Naive B cell (primary cell): ENCODE data around the gene REM1. TPM values are rescaled to one million over a fixed set of nuclear protein-coding genes. Genes with fewer than 3 reads are reported as not detected.
"Not testable (repeated sequence)": the region's sequence is repeated elsewhere in the genome, so short reads cannot be mapped to it uniquely, and the experiment has no call there.

Experiments
- ATAC-seq, 2 donors: fragments of 150-1000 bp; cut with Tn5 transposase; 2 replicates each; pipeline ENCODE4 v1.10.0; 2021; ENCODE audit warnings: low read depth in 2 of 2, mild to moderate bottlenecking in 2 of 2, moderate library complexity in 2 of 2
- DNase-seq: peaks from one replicate; pipeline ENCODE4 v3.0.0; 2022
- H3K27ac Mint-ChIP-seq, 6 donors: one replicate each; pipeline ENCODE4 v1.8.0; 2020 to 2022; ENCODE audit warnings: mild to moderate bottlenecking in 6 of 6, mixed read lengths in 6 of 6, moderate library complexity in 5 of 6, inconsistent platforms in 2 of 6
- H3K27me3 Mint-ChIP-seq, 3 donors: one replicate each; pipeline ENCODE4 v1.8.0; 2021 to 2022; ENCODE audit warnings: mixed read lengths in 3 of 3, mild to moderate bottlenecking in 1 of 3
- H3K36me3 Mint-ChIP-seq, 2 donors: one replicate each; pipeline ENCODE4 v1.8.0; 2020 to 2022; ENCODE audit warnings: mixed read lengths in 2 of 2, inconsistent platforms in 1 of 2, mild to moderate bottlenecking in 1 of 2
- H3K4me1 Mint-ChIP-seq, 3 donors: one replicate each; pipeline ENCODE4 v1.8.0; 2020 to 2022; ENCODE audit warnings: mixed read lengths in 3 of 3, inconsistent platforms in 1 of 3, mild to moderate bottlenecking in 1 of 3, moderate library complexity in 1 of 3
- H3K4me3 Mint-ChIP-seq, 8 donors: one replicate each; pipeline ENCODE4 v1.8.0; 2020 to 2022; ENCODE audit warnings: mild to moderate bottlenecking in 8 of 8, mixed read lengths in 8 of 8, moderate library complexity in 8 of 8, inconsistent platforms in 2 of 8
- H3K9me3 Mint-ChIP-seq, 7 donors: one replicate each; pipeline ENCODE4 v1.8.0; 2020 to 2022; ENCODE audit warnings: mixed read lengths in 7 of 7, mild to moderate bottlenecking in 5 of 7, inconsistent platforms in 2 of 7, moderate library complexity in 1 of 7
- polyA plus RNA-seq, 6 donors: library from polyadenylated mRNA; unstranded; fragments of 300-500 nt; fragmentation: Illumina TruSeq; gene quantifications; one replicate each; pipeline ENCODE4 v1.2.3, GENCODE V29; 2021; ENCODE audit warnings: low read depth in 6 of 6

REM1 gene
- polyA plus RNA-seq, 6 donors from 2014 or later, result not detected

- not testable (repeated sequence) for DNase-seq, ATAC-seq, H3K4me3 Mint-ChIP-seq, H3K27me3 Mint-ChIP-seq, H3K36me3 Mint-ChIP-seq, H3K9me3 Mint-ChIP-seq
- Mint-ChIP-seq H3K4me1 (peaks cover 13 to 36% (median 14%) of the 10 kb centered on the region in 3 donors), H3K27ac (peak overlapping the region in 1 of 6 donors; percentile 19)
Observed at GRCh38 chr20:31521267-31521666, 46.2 kb downstream of the REM1 start.

GRCh38 chr20:31522731-31523130, 47.6 kb downstream of the REM1 start:
- H3K27me3 Mint-ChIP-seq, result no peaks in the 10 kb centered on the region
- H3K9me3 Mint-ChIP-seq, result no peaks in the 10 kb centered on the region
- DNase-seq (no peak), ATAC-seq (no peak)
- peak overlapping the region in 1 of 8 donors; percentile 16 for H3K4me3 Mint-ChIP-seq
- H3K27ac Mint-ChIP-seq, result peak overlapping the region in 1 of 6 donors; percentile 65
- H3K4me1 Mint-ChIP-seq, result peaks cover 13 to 36% (median 14%) of the 10 kb centered on the region in 3 donors
- H3K36me3 Mint-ChIP-seq, result peaks cover 7 to 10% of the 10 kb centered on the region in 2 donors

DNA sequence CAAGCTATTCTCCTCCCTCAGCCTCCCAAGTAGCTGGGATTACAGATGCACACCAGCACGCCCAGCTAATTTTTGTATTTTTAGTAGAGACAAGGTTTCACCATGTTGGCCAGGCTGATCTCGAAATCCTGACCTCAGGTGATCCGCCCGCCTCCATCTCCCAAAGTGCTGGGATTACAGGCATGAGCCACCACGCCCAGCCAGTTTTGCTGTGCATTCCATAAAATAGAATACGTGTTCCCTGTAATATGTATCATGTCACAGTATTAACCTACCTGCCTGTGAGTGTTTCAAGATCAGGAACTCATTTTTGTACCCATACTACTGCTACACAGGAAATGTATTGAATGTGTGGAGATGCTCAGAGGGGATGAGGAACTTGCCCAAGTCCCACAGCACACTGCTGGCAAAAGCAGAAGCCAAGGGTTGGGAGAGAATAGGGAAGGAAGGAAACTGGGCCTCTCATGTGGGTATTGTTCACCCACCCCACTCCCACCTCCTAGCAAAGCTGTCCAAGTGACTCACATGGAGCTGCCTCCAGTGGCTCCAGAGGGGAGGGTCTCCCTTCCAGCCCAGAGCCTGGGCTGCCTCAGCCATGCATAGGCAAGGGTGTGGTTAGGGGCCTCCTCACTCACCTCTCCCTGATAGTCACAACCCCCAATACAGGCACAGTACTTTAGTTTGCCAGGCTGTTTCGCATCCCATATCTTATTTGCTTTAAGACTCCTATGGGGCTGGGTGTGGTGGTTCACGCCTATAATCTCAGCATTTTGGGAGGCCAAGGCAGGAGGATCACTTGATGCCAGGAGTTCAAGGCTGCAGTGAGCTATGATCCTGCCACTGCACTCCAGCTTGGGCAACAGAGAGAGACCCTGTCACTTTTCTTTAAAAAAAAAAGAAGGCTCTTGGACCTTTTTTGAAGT, 48.5 kb downstream of the REM1 start:
- peak overlapping the region in 2 of 6 donors; percentile 41 to 42 for H3K27ac Mint-ChIP-seq
- no peaks in the 10 kb centered on the region for H3K9me3 Mint-ChIP-seq
- peak overlapping the region in 1 of 8 donors; percentile 35 for H3K4me3 Mint-ChIP-seq
- H3K4me1 Mint-ChIP-seq, result peaks cover 13 to 36% (median 14%) of the 10 kb centered on the region in 3 donors
- no peaks in the 10 kb centered on the region for H3K27me3 Mint-ChIP-seq
- peaks cover 7 to 10% of the 10 kb centered on the region in 2 donors for H3K36me3 Mint-ChIP-seq
- DNase-seq, result no peak
- ATAC-seq, result no peak

DNA sequence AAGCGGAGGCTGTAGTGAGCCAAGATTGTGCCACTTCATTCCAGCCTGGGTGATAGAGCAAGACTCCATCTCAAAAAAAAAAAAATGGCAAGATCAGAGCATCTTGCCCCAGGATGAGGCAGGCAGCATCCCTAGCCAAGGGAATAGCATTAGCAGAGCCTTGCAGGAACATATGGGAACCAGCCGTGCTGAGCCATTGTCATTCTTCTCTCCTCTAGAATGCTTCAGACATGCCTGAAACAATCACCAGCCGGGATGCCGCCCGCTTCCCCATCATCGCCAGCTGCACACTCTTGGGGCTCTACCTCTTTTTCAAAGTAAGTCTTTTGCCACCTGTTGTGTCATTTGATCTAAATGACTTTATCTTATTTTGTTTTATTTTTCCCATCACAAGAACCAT, 52.2 kb downstream of the REM1 start:
- Mint-ChIP-seq H3K9me3 (no peaks in the 10 kb centered on the region), H3K4me1 (peaks cover 6 to 12% (median 6%) of the 10 kb centered on the region in 3 donors), H3K36me3 (peaks cover 10% of the 10 kb centered on the region in 2 donors), H3K27me3 (no peaks in the 10 kb centered on the region), H3K4me3 (no peak overlapping the region), H3K27ac (peak overlapping the region in 1 of 6 donors; percentile 58)
- DNase-seq, result no peak
- no peak for ATAC-seq

Other genes with a start within 250 kb of the REM1 start
- not detected for gene DEFB115, start 217.6 kb upstream of the REM1 start, polyA plus RNA-seq
- not detected for gene DEFB116, start 166.7 kb upstream of the REM1 start, polyA plus RNA-seq
- not detected for gene DEFB118, start 106.7 kb upstream of the REM1 start, polyA plus RNA-seq
- gene DEFB119, start 84.7 kb upstream of the REM1 start, polyA plus RNA-seq, result not detected
- not detected for gene DEFB121, start 69.1 kb upstream of the REM1 start, polyA plus RNA-seq
- not detected for gene DEFB123, start 34.7 kb upstream of the REM1 start, polyA plus RNA-seq
- not detected for gene DEFB124, start 161 bp upstream of the REM1 start, polyA plus RNA-seq
- 100 to 1,000 TPM in 2 of 6 donors, 10 to 100 TPM in 4; 71.9 to 118 (median 88.0) TPM for gene HM13, start 39.2 kb downstream of the REM1 start, polyA plus RNA-seq
- 1 to 10 TPM in 2 of 6 donors, under 1 TPM in 2, not detected in 2; 0.86 to 2.0 (median 1.1) TPM for gene ID1, start 130.0 kb downstream of the REM1 start, polyA plus RNA-seq
- 1 to 10 TPM in 3 of 6 donors, under 1 TPM in 1, not detected in 2; 0.64 to 2.8 (median 1.4) TPM for gene COX4I2, start 162.6 kb downstream of the REM1 start, polyA plus RNA-seq
- gene BCL2L1, start 247.6 kb downstream of the REM1 start, polyA plus RNA-seq, result 10 to 100 TPM in 1 of 6 donors, 1 to 10 TPM in 5; 6.2 to 13.0 (median 8.9) TPM